ENCODE measurements around the gene MMP8. TPM values are rescaled to one million over a fixed set of nuclear protein-coding genes. Genes with fewer than 3 reads are reported as not detected.

Gene MMP8
- total RNA-seq, 2 donors from 2014 or later: 0.37 TPM; not detected in 1

- DNase-seq: no peak
- intact Hi-C loops (cut with DNase I): no loop called here
- ATAC-seq: no peak
Measured at GRCh38 chr11:102669664-102670063, 55.1 kb downstream of the MMP8 start.

- intact Hi-C loops (cut with DNase I): no loop called here
- ATAC-seq (peak in 1 of 2 donors; percentile 40), DNase-seq (no peak)
Measured at GRCh38 chr11:102666331-102666957, 58.3 kb downstream of the MMP8 start.

GRCh38 chr11:102664001-102664752 lies 60.6 kb downstream of the MMP8 start:
- ATAC-seq: no peak
- DNase-seq: no peak
- intact Hi-C loops (cut with DNase I): no loop called here

- DNase-seq (no peak), ATAC-seq (no peak)
- intact Hi-C loops (cut with DNase I): no loop called here
Measured at GRCh38 chr11:102662607-102663006, 62.1 kb downstream of the MMP8 start.

Other genes with a start within 250 kb of the MMP8 start
- gene MMP7, start 194.2 kb downstream of the MMP8 start, total RNA-seq: under 1 TPM in 1 of 2 donors, not detected in 1; 0.32 TPM
- not detected for gene MMP20, start 99.6 kb downstream of the MMP8 start, total RNA-seq
- not detected for gene MMP27, start 19.2 kb downstream of the MMP8 start, total RNA-seq
- gene MMP10, start 55.7 kb upstream of the MMP8 start, total RNA-seq: not detected
- under 1 TPM; 0.15 to 0.21 TPM for gene MMP1, start 73.2 kb upstream of the MMP8 start, total RNA-seq
- gene MMP3, start 118.7 kb upstream of the MMP8 start, total RNA-seq: not detected
- gene MMP12, start 150.0 kb upstream of the MMP8 start, total RNA-seq: not detected
- not detected for gene MMP13, start 230.8 kb upstream of the MMP8 start, total RNA-seq

Data from left cardiac atrium (tissue), 4 donors.